GM08714 (cell line): Measurements from ENCODE around the gene ARHGAP26.

Experiments used
- H3K4me3 ChIP-seq: fragments of 200-500 bp; sonication (Bioruptor generic); 2 replicates; pipeline ENCODE4 v1.5.1; 2014; ENCODE audit warnings: mild to moderate bottlenecking, low read length, inconsistent platforms
- ZNF274 ChIP-seq: IDR thresholded peaks from 2 replicates; pipeline ENCODE4 v1.6.1; 2012; ENCODE audit warnings: mild to moderate bottlenecking, low read depth, low read length

The ARHGAP26 gene

GRCh38 chr5:143149759-143150158, 379.6 kb downstream of the ARHGAP26 start:
- TF ChIP-seq ZNF274 = no peak
- H3K4me3 ChIP-seq = no peak overlapping the region

- H3K4me3 ChIP-seq = no peak overlapping the region
- no peak for TF ChIP-seq ZNF274
Measured at GRCh38 chr5:143151056-143151700, 381.0 kb downstream of the ARHGAP26 start.

DNA sequence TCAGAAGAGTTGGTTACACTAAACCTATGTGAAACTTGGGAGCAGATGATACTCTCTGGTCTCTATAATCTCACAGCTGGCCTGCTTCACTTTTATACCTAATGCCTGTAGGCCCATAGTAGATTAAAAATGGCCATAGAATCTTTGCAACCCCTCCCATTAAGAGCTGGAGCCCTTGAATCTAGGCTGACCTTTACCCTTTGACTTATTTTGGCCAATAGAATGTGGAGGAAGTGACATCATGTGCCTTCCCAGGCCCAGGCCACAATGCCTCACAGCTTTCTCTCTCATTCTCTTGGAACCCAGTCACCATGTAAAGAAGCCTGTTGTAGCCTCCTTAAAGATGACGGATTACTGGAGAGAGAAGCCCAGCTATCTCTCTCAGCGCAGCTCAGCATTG, 382.3 kb downstream of the ARHGAP26 start:
- no peak for TF ChIP-seq ZNF274
- H3K4me3 ChIP-seq = no peak overlapping the region

- no peak overlapping the region for H3K4me3 ChIP-seq
- no peak for TF ChIP-seq ZNF274
Measured at GRCh38 chr5:143153332-143154119, 383.3 kb downstream of the ARHGAP26 start.

- TF ChIP-seq ZNF274 = no peak
- H3K4me3 ChIP-seq = no peak overlapping the region
Measured at GRCh38 chr5:143154510-143155370, 384.6 kb downstream of the ARHGAP26 start.

DNA sequence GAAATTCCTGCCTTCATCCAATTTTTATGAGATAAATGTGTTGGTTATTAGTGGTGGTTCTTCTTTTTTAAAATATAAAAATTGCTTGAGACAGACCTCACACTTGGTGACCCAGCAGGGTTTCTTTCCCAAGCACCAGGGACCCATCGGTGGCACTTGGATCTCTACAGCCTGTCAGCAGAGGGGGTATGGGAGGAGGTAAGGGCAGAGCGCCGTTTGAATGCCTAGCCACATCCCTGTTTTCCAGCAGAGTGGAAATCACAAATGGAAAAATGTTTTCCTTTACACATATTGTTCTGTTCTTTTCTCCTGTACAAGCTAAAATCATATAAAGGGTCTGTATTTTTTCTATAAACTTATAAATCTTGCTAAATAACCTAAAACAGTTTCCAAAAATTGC, 385.3 kb downstream of the ARHGAP26 start:
- no peak overlapping the region for H3K4me3 ChIP-seq
- TF ChIP-seq ZNF274 = no peak

DNA sequence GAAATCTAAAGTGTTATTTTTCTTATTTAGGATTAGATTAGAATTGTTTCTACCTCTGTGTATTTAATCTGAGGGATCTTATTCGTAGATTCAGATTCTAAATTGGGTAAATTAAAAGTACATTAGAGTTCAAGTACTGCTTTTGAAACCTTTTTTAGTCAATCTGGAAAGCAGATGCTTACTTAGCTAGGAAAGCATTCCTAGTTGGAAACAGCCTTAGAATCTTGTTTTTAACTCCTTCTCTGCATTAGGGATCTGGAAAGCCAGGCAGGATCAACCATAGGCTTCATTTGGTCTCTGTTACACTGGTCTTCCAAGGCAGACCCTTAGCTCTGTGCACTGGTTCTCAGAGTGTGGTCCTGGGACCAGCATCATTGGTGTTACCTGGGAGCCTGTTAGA, 385.9 kb downstream of the ARHGAP26 start:
- no peak for TF ChIP-seq ZNF274
- H3K4me3 ChIP-seq = no peak overlapping the region

DNA sequence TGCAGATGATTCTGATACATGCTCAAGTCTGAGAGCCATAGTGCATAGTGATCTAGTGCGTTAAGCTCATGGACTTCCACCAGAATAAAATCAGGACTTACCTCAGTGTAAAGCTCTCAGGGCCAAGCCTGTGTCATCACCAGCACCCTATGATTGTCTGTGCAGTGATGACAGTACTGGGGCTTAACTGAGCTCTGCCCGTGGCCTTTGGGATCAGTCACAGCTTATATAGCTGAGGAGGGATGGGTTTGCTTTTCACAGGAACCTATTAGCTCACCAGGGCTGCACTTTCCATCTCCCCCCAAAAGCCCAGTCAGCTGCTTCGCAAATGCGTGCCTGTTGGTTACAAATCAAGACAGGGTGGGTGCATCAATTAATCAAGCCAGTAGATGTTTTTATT, 386.4 kb downstream of the ARHGAP26 start:
- H3K4me3 ChIP-seq = no peak overlapping the region
- TF ChIP-seq ZNF274 = no peak

- no peak overlapping the region for H3K4me3 ChIP-seq
- no peak for TF ChIP-seq ZNF274
Measured at GRCh38 chr5:143159031-143159430, 388.9 kb downstream of the ARHGAP26 start.

- H3K4me3 ChIP-seq = no peak overlapping the region
- TF ChIP-seq ZNF274 = no peak
Measured at GRCh38 chr5:143161885-143162540, 391.8 kb downstream of the ARHGAP26 start.

- H3K4me3 ChIP-seq = no peak overlapping the region
- no peak for TF ChIP-seq ZNF274
Measured at GRCh38 chr5:143162810-143163209, 392.6 kb downstream of the ARHGAP26 start.

GRCh38 chr5:143164557-143164956, 394.4 kb downstream of the ARHGAP26 start:
- no peak for TF ChIP-seq ZNF274
- no peak overlapping the region for H3K4me3 ChIP-seq

DNA sequence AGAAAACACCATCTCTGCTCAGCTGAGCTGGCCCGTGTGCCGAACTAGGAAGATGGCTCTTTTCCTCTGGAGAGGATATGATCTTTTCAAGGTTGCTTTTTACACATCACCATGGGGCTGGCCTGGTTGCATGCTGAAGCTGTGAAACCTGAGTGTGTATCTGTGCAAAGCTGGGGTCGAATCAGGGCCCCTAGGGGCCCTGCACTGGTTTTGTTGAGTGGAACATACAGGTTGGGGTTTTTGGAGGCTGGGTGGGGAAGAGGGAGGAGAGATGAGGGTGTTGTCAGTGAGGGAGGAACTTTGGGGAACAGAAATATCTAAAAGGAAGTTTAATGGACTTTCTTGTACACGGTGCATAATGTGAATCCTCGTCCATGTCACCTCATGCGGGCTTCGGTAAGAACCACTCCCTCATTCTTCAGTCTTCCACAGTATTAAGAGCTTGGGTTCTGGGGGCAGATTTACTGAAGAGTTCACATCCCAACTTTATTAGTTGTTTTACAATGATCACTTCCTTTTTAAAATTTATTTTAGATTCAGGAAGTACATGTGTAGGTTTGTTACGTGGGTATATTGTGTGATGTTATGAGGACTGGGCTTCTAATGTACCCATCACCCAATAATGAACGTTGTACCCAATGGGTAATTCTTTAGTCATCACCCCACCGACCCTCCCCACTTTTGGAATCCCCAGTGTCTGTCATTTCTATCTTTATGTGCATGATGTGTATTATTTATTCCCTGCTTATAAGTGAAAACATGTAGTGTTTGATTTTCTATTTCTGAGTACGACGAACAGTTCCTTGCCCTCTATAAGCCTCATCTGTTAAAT, 395.1 kb downstream of the ARHGAP26 start:
- H3K4me3 ChIP-seq = no peak overlapping the region

More for the DNA sequence above, 395.1 kb downstream of the ARHGAP26 start:
- no peak for TF ChIP-seq ZNF274
